Right atrium auricular region (tissue), 2 donors: ENCODE results near the gene RESF1. TPM values are rescaled to one million over a fixed set of nuclear protein-coding genes. Genes with fewer than 3 reads are reported as not detected.

ENCODE experiments used
- DNase-seq: peaks from one replicate; pipeline ENCODE4 v3.0.0-alpha.2; 2019; ENCODE audit warnings: low spot score
- H3K27ac ChIP-seq, 2 donors: fragments of 200-600 bp; sonication (generic); 1 replicate in 1 of 2; 2 replicates in 1 of 2; pipeline ENCODE4 v1.5.1; 2016 to 2019
- H3K27me3 ChIP-seq, 2 donors: fragments of 200-600 bp; sonication (generic); one replicate each; pipeline versions ENCODE4 v1.5.1 to v1.6.0; 2017 to 2019
- H3K36me3 ChIP-seq: fragments of 200-600 bp; sonication (generic); one replicate; pipeline ENCODE4 v1.5.1; 2016
- H3K4me1 ChIP-seq, 2 donors: fragments of 200-600 bp; sonication (generic); one replicate each; pipeline versions ENCODE4 v1.5.1 to v1.6.0; 2017 to 2019
- H3K4me3 ChIP-seq, 2 donors: fragments of 200-600 bp; sonication (generic); 1 replicate in 1 of 2; 2 replicates in 1 of 2; pipeline ENCODE4 v1.5.1; 2017 to 2019; ENCODE audit warnings: mild to moderate bottlenecking in 1 of 2, moderate library complexity in 1 of 2
- H3K9me3 ChIP-seq, 2 donors: fragments of 200-600 bp; sonication (generic); one replicate each; pipeline ENCODE4 v1.5.1; 2019
- CTCF ChIP-seq, 2 donors: fragments of 200-600 bp; sonication (generic); IDR thresholded peaks; one replicate each; pipeline ENCODE4 v1.5.1; 2019; ENCODE audit warnings: antibody characterized with exemption in 2 of 2
- total RNA-seq, 2 donors: library from RNA; depleted of rRNA; stranded (reverse); fragments of >200 nt; gene quantifications; one replicate each; pipeline ENCODE4 v1.1.0, GENCODE V29; 2016

The RESF1 gene
- total RNA-seq, 2 donors from 2014 or later = 20.7 to 31.5 TPM

- no peak overlapping the region for H3K27ac ChIP-seq
- TF ChIP-seq CTCF (IDR thresholded peaks at IDR 0.05) = no peak
- no peaks in the 10 kb centered on the region for H3K27me3 ChIP-seq
- no peak overlapping the region for H3K4me3 ChIP-seq
- H3K4me1 ChIP-seq = peaks cover 0 to 51% of the 10 kb centered on the region in 2 donors
- H3K9me3 ChIP-seq = no peaks in the 10 kb centered on the region
- DNase-seq = no peak
- H3K36me3 ChIP-seq = no peaks in the 10 kb centered on the region
These were observed 5.1 kb downstream of the RESF1 start for GRCh38 chr12:31964280-31964679.

DNA sequence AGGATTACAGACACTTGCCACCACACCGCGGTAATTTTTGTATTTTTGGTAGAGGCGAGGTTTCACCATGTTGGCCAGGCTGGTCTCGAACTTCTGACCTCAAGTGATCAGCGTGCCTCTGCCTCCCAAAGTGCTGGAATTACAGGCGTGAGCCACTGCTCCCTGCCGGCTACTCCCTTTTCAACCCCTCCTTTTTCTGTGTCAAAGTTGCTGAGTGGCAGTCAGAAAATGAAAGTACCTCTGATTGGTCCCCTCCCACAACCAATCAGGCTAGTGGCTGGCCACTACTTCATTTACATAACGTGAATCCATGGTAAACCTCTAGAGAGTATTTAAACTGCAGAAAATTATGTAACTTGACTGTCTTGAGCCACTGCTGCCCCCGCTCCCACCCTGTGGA lies 5.9 kb downstream of the RESF1 start:
- no peaks in the 10 kb centered on the region for H3K27me3 ChIP-seq
- H3K4me1 ChIP-seq = peaks cover 0 to 51% of the 10 kb centered on the region in 2 donors
- no peak for DNase-seq
- TF ChIP-seq CTCF (IDR thresholded peaks at IDR 0.05) = no peak
- no peak overlapping the region for H3K27ac ChIP-seq
- H3K9me3 ChIP-seq = no peaks in the 10 kb centered on the region
- H3K4me3 ChIP-seq = no peak overlapping the region
- no peaks in the 10 kb centered on the region for H3K36me3 ChIP-seq

DNA sequence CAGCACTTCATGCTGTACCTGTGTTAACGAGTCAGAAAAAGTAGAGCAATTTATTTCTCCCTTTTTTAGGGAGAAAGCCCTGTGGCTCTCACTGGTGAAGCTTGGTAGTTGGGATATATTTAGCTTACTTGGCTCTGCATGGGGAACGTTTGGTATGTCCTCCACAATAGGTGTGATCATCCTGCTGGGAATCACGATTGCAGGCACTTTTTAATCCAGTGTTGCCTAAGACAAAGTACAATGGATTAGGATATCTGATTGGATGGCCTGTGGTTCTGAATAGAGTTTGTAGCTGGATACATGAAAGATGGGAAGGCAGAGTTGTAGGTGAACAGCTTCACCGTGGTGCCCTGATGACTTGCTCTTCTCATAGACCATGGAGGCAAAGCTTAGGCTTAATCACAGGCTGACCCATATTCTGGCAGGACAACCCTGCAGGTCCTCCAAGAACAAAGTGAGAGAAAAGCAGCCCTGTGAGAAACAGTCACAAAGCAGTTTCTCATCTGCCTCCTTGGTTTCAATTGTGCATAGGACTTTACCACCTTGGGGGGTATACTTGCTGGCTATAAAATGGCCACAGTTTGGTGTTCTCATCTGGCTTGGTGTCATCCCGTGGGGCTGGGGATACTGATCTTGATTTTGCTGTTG lies 7.5 kb downstream of the RESF1 start:
- no peak for TF ChIP-seq CTCF (IDR thresholded peaks at IDR 0.05)
- no peak for DNase-seq
- no peaks in the 10 kb centered on the region for H3K27me3 ChIP-seq
- H3K27ac ChIP-seq = peak overlapping the region in 1 of 2 donors; percentile 65
- H3K4me1 ChIP-seq = peaks cover 0 to 39% of the 10 kb centered on the region in 2 donors
- H3K4me3 ChIP-seq = no peak overlapping the region
- no peaks in the 10 kb centered on the region for H3K9me3 ChIP-seq
- peaks cover 12% of the 10 kb centered on the region for H3K36me3 ChIP-seq

DNA sequence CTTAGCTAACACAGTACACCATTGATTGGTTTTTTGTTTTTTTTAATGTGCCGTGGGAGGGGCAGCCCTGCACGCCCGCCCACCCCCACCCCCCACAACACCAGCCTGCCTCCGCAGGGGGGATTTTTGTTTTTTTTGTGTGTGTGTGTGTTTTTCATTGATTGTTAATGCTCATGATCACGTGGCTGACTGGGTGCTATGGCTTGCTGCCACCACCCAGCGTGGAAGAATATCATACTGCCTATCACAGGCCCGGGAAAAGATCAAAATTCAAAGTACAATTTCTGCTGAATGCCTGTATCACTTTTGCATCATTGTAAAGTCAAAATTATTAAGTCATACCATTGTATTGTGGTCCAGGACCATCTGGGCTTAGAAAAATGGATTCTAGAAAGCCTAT lies 8.3 kb downstream of the RESF1 start:
- Histone ChIP-seq H3K27me3 (no peaks in the 10 kb centered on the region), H3K4me3 (no peak overlapping the region), H3K9me3 (no peaks in the 10 kb centered on the region), H3K27ac (peak overlapping the region in 1 of 2 donors; percentile 65), H3K4me1 (peaks cover 0 to 31% of the 10 kb centered on the region in 2 donors), H3K36me3 (peaks cover 21% of the 10 kb centered on the region)
- no peak for TF ChIP-seq CTCF (IDR thresholded peaks at IDR 0.05)
- no peak for DNase-seq

DNA sequence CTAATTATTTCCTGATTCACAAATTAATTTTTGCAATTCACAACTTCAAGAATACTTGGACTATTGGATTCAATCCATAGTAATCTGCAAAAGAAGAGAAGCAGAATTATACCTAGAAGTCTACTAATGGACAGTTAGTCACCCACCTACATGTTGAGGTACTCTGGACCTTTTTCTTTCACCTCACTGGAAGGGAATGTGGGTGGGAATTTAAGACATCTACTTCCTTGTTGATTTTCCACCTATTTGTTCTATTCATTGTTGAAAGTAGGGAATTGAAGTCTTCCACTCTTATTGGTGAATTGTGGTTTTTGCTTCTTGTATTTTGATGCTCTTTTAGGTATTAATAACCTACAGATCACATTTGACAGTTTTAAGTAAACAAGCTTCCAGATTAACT lies 11.0 kb downstream of the RESF1 start:
- no peak overlapping the region for H3K4me3 ChIP-seq
- H3K9me3 ChIP-seq = no peaks in the 10 kb centered on the region
- no peak for TF ChIP-seq CTCF (IDR thresholded peaks at IDR 0.05)
- H3K27me3 ChIP-seq = no peaks in the 10 kb centered on the region
- peaks cover 0 to 21% of the 10 kb centered on the region in 2 donors for H3K4me1 ChIP-seq
- no peak overlapping the region for H3K27ac ChIP-seq
- peaks cover 40% of the 10 kb centered on the region for H3K36me3 ChIP-seq
- no peak for DNase-seq

GRCh38 chr12:31973818-31974217 lies 14.6 kb downstream of the RESF1 start:
- Histone ChIP-seq H3K9me3 (peaks cover 0 to 10% of the 10 kb centered on the region in 2 donors), H3K27me3 (no peaks in the 10 kb centered on the region), H3K36me3 (peaks cover 60% of the 10 kb centered on the region), H3K4me3 (no peak overlapping the region), H3K27ac (no peak overlapping the region), H3K4me1 (no peaks in the 10 kb centered on the region)
- no peak for TF ChIP-seq CTCF (IDR thresholded peaks at IDR 0.05)
- no peak for DNase-seq
